Pancreas (tissue), 10 donors: Measurements from ENCODE around the gene NCAPD3. TPM values are rescaled to one million over a fixed set of nuclear protein-coding genes. Genes with fewer than 3 reads are reported as not detected.
"Not testable (repeated sequence)": the region's sequence is repeated elsewhere in the genome, so short reads cannot be mapped to it uniquely, and the experiment has no call there.

Source experiments
- ATAC-seq, 4 donors: fragments of 200-7000 bp; cut with Tn5 transposase; one replicate each; pipeline versions ENCODE4 v1.8.0 to v1.9.1; 2020; ENCODE audit warnings: mild to moderate bottlenecking in 4 of 4, moderate library complexity in 4 of 4
- DNase-seq, 6 donors: peaks; one replicate each; pipeline ENCODE4 v3.0.0-alpha.2; 2020
- FAIRE-seq: peaks from 2 replicates; lab custom pipeline; 2012; peaks lifted over from hg19 to GRCh38; lab: Jason Lieb, UNC
- H3K27ac ChIP-seq, 4 donors: fragments of 200-600 bp; sonication (generic); 1 replicate in 3 of 4; 2 replicates in 1 of 4; pipeline versions ENCODE4 v1.5.0 to v1.8.0; 2020
- H3K27me3 ChIP-seq, 4 donors: fragments of 200-600 bp; one replicate each; pipeline ENCODE4 v1.8.0; 2021
- H3K36me3 ChIP-seq, 3 donors: fragments of 200-600 bp; sonication (generic) in 1 of 3; one replicate each; pipeline versions ENCODE4 v1.5.0 to v1.8.0; 2020 to 2021
- H3K4me1 ChIP-seq, 3 donors: fragments of 200-600 bp; one replicate each; pipeline ENCODE4 v1.8.0; 2021
- H3K4me3 ChIP-seq, 4 donors: fragments of 200-600 bp; sonication (generic) in 2 of 4; one replicate each; pipeline versions ENCODE4 v1.5.0 to v1.8.0; 2020 to 2021
- H3K9me3 ChIP-seq, 4 donors: fragments of 200-600 bp; one replicate each; pipeline ENCODE4 v1.8.0; 2021
- whole genome bisulfite sequencing, 2 donors: extraction: QIAGEN DNeasy Blood & Tissue Kit; methylation state at CpG; one replicate each; pipeline ENCODE4 v1.1.7; 2013; 5-methylcytosine and 5-hydroxymethylcytosine counted together
- intact Hi-C, 3 donors: fragments of 100-400 bp; cut with DNase I; formaldehyde crosslinking; loops; one replicate each; pipeline versions ENCODE4 v1.11.1 to v1.14.2; 2022
- polyA plus RNA-seq, 2 donors: library from polyadenylated mRNA; stranded (reverse); fragments of 200-250 nt; gene quantifications; one replicate each; pipeline ENCODE4 v1.2.3, GENCODE V29; 2013
- total RNA-seq, 6 donors: library from RNA; stranded (reverse); fragmentation: NEBNext Ultra II Directional in 4 of 6; extraction: Animal tissue kit (Norgen Biotek cat#: 25700) in 4 of 6; gene quantifications; one replicate each; pipeline versions ENCODE4 v1.2.1 to v1.2.4, GENCODE V29; 2021 to 2023
- TF ChIP-seq, protein P1 (sequence below), 4 donors: fragments of 200-600 bp; sonication (generic) in 3 of 4; IDR thresholded peaks; one replicate each; pipeline versions ENCODE4 v1.5.0 to v1.8.0; 2021; ENCODE audit warnings: antibody characterized with exemption in 4 of 4
- donor health status: healthy with polysubstance abuse.
- donor health status: DM: no; HTN: no; CAD: no; lungs with moderate emphysema.
- donor health status: DM: no; HTN: no; CAD: no.
- donor health status: control.
- donor health status: control.
- donor health status: Bipolar disorder and iron deficiency.
- donor health status: DM: yes; HTN: yes; CAD: no.
- donor health status: DM: no; HTN: no; CAD: no.
- donor health status: DM: no; HTN: no; CAD: no.
- donor health status: DM: yes; HTN: yes; CAD: no.

NCAPD3 gene
- total and polyA plus RNA-seq, 8 donors: 4.5 to 9.5 (median 6.2) TPM

DNA sequence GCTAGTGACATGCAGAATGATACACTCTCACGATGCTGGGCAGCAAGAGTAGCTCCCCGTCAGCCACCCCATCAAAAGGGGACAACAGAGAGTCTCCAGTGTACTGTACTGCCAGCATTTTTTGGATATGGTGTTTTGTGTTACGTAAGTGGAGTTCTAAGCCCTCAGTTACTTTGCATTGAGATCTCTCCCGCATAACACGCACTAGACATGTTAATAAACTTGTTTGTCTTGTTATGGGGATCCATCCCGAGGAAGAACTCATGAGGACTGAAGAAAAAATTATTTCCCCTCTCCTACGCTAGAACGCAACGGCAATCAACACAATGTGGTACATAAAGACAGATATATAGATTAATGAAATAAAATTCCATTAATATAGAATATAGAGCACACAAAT is 24.2 kb downstream of the NCAPD3 start:
- ATAC-seq (no peak), FAIRE-seq (no peak), DNase-seq (no peak)
- H3K9me3 ChIP-seq: no peaks in the 10 kb centered on the region
- intact Hi-C loops: no loop called here
- 95 to 98% methylated on average over 9 of the region's 9 CpGs for WGBS, 2 donors
- H3K27me3 ChIP-seq: no peaks in the 10 kb centered on the region
- H3K27ac ChIP-seq: no peak overlapping the region
- no peaks in the 10 kb centered on the region for H3K4me1 ChIP-seq
- no peak overlapping the region for H3K4me3 ChIP-seq
- TF ChIP-seq, protein P1, sequence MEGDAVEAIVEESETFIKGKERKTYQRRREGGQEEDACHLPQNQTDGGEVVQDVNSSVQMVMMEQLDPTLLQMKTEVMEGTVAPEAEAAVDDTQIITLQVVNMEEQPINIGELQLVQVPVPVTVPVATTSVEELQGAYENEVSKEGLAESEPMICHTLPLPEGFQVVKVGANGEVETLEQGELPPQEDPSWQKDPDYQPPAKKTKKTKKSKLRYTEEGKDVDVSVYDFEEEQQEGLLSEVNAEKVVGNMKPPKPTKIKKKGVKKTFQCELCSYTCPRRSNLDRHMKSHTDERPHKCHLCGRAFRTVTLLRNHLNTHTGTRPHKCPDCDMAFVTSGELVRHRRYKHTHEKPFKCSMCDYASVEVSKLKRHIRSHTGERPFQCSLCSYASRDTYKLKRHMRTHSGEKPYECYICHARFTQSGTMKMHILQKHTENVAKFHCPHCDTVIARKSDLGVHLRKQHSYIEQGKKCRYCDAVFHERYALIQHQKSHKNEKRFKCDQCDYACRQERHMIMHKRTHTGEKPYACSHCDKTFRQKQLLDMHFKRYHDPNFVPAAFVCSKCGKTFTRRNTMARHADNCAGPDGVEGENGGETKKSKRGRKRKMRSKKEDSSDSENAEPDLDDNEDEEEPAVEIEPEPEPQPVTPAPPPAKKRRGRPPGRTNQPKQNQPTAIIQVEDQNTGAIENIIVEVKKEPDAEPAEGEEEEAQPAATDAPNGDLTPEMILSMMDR (IDR thresholded peaks at IDR 0.05): no peak
- peaks cover 0 to 11% (median 0%) of the 10 kb centered on the region in 3 donors for H3K36me3 ChIP-seq

DNA sequence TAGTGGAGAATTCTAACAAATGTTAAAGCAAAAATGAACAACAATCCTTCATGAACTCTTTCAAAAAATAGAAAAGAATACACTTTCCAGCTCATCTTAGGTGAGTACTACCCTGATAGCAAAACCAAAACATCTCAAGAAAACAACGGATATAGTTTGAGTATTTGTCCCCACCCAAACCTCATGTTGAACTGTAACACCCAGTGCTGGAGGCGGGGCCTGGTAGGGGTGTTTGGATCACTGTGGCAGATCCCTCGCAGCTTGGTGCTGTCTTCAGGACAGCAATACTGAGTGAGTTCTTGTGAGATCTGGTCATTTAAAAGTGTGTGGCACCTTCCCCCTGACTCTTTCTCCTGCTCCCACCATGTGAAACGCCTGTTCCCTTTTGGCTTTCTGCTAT is 27.0 kb downstream of the NCAPD3 start:
- no peak overlapping the region for H3K27ac ChIP-seq
- FAIRE-seq (no peak), DNase-seq (no peak), ATAC-seq (no peak)
- H3K4me3 ChIP-seq: no peak overlapping the region
- no peaks in the 10 kb centered on the region for H3K4me1 ChIP-seq
- H3K9me3 ChIP-seq: no peaks in the 10 kb centered on the region
- 88 to 98% methylated on average over 4 of the region's 4 CpGs for WGBS, 2 donors
- no peaks in the 10 kb centered on the region for H3K27me3 ChIP-seq
- TF ChIP-seq, protein P1 (IDR thresholded peaks at IDR 0.05): no peak
- H3K36me3 ChIP-seq: peaks cover 0 to 19% (median 7%) of the 10 kb centered on the region in 3 donors
- intact Hi-C loops: no loop called here

DNA sequence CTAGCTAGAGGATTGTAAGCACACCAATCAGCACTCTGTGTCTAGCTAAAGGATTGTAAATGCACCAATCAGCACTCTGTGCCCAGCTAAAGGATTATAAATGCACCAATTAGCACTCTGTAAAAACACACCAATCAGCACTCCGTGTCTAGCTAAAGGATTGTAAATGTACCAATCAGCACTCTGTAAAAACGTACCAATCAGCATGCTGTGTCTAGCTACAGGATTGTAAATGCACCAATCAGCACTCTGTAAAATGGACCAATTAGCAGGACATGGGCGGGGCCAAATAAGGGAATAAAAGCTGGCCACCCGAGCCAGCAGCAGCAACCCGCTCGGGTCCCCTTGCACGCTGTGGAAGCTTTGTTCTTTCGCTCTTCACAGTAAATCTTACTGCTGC is 35.7 kb downstream of the NCAPD3 start:
- H3K4me3 ChIP-seq, DNase-seq, H3K4me1 ChIP-seq, H3K27me3 ChIP-seq, intact Hi-C loops, ATAC-seq, H3K27ac ChIP-seq, FAIRE-seq, H3K9me3 ChIP-seq: not testable (repeated sequence)
- peaks cover 0 to 27% (median 11%) of the 10 kb centered on the region in 3 donors for H3K36me3 ChIP-seq
- 98 to 99% methylated on average over 8 of the region's 8 CpGs for WGBS, 2 donors

DNA sequence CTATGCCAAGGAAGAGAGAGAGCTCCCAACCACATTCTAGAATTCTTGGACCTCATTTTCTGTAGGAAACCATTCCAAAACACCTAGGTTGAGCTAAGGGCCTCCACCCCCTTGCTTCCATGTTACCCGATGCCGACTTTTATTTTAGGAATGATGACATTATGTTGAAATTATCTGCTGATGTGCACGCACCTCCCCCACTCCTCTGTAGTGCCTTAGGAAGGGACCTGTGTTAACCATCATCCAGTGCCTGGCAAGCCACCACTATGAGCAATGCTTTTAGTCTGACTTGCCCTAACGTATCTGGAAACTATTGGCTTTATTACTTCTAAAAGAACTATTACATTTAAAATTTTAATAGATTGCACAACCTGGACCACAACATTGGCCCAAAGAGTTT is 42.1 kb downstream of the NCAPD3 start:
- Histone ChIP-seq H3K9me3 (no peaks in the 10 kb centered on the region), H3K4me1 (no peaks in the 10 kb centered on the region), H3K4me3 (no peak overlapping the region), H3K27me3 (no peaks in the 10 kb centered on the region), H3K27ac (no peak overlapping the region), H3K36me3 (peaks cover 0 to 9% (median 0%) of the 10 kb centered on the region in 3 donors)
- TF ChIP-seq, protein P1 (IDR thresholded peaks at IDR 0.05): no peak
- DNase-seq (no peak), ATAC-seq (no peak), FAIRE-seq (no peak)
- intact Hi-C loops: no loop called here
- WGBS, 2 donors: 94 to 95% methylated on average over 4 of the region's 4 CpGs

DNA sequence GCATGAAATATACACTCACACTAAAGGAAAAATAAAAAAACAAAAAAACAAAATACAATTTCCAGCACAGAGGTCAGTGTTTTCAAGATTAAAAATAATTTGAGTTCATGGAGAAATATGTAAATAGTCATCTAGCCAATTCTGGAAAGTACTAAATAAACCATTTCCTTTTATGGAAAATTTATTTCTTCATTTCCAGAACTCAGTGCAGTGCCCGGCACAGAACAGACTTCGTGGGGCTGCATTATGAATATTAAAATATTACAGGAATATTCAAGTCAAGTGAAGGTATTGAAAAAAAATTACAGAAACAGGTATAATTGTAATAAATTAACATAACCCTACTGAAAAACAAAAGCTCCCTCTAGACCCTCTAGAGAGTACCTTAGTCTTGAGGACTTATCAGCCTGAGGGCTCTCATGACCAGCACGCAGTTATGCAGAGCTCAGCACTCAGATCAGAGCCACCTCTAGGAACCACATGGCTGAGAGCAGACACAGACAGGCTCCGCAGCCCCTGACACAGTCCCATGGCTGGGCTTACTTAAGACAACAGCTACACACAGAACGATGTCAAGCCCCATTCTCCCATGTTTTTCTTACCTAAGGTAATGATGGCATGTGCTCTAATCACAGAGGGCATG is 45.6 kb downstream of the NCAPD3 start:
- ATAC-seq (no peak), DNase-seq (no peak), FAIRE-seq (no peak)
- no peak overlapping the region for H3K4me3 ChIP-seq
- H3K36me3 ChIP-seq: peaks cover 0 to 15% (median 0%) of the 10 kb centered on the region in 3 donors
- TF ChIP-seq, protein P1 (IDR thresholded peaks at IDR 0.05): no peak
- 82 to 91% methylated on average over 5 of the region's 5 CpGs for WGBS, 2 donors
- H3K9me3 ChIP-seq: no peaks in the 10 kb centered on the region
- no peaks in the 10 kb centered on the region for H3K27me3 ChIP-seq
- intact Hi-C loops: no loop called here
- no peak overlapping the region for H3K27ac ChIP-seq
- no peaks in the 10 kb centered on the region for H3K4me1 ChIP-seq
